Measurements from ENCODE around the gene ARL17A.
"Not testable (repeated sequence)": the region's sequence is repeated elsewhere in the genome, so short reads cannot be mapped to it uniquely, and the experiment has no call there.

Gene ARL17A

GRCh38 chr17:46534716-46535115 is 44.8 kb downstream of the ARL17A start:
- DNase-seq, result not testable (repeated sequence)

GRCh38 chr17:46512168-46512567 is 67.3 kb downstream of the ARL17A start, which contains the start of gene LRRC37A2:
Gene LRRC37A2, plus strand, starts transcription at chr17:46512468. Its CDS starts 245 bp downstream, at chr17:46512713.
- DNase-seq, result not testable (repeated sequence)

DNA sequence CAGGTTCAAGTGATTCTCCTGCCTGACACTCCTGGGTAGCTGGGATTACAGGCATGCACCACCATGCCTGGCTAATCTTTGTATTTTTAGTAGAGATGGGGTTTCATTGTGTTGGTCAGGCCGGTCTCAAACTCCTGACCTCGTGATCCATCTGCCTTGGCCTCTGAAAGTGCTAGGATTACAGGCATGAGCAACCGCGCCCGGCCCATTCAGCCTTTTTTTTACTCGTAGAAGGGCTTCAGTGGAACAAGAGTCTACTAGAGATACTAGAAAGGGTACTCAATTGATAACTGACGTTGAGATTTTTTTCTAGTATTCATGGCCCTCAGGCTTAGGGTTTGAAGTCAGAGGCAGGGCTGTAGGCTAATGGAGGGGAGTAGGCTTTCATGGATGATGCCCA is 73.6 kb downstream of the ARL17A start:
- not testable (repeated sequence) for DNase-seq

- DNase-seq, result not testable (repeated sequence)
Measured at GRCh38 chr17:46499437-46500139, 79.9 kb downstream of the ARL17A start.

DNA sequence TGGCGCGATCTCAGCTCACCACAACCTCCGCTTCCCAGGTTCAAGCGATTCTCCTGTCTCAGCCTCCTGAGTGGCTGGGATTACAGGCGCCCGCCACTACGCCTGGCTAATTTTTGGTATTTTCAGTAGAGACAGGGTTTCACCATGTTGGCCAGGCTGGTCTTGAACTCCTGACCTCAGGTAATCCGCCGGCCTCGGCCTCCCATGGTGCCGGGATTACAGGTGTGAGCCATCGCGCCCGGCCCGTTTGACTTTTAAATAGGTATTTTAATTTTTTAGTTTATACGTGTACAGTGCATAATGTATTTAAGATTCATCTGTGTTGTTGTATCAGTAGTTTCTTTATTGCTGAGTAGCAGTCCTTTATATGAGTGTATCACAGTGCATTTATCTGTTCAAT is 87.5 kb downstream of the ARL17A start:
- not testable (repeated sequence) for DNase-seq

DNA sequence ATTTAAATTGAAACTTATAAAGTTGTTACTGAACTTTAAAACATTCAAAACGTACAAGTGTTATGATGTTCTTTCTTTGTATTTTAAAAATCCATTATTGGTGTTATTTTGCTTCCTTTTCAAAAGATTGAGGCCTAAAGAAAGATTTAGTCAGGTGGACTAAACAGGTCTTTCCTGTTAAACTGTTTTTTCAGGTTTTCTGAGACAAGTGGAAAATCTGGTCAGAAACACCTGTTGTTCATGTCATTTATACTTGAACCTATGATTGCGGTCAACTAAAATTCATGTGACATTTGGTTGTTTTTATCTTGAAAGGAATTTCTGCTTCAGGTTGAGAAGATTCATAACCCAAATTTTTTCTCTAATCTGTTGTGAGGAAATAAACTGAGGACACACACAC is 98.2 kb downstream of the ARL17A start:
- DNase-seq, result not testable (repeated sequence)

- not testable (repeated sequence) for DNase-seq
Measured at GRCh38 chr17:46478823-46479222, 100.7 kb downstream of the ARL17A start.

- not testable (repeated sequence) for DNase-seq
Measured at GRCh38 chr17:46475583-46475982, 103.9 kb downstream of the ARL17A start.

DNA sequence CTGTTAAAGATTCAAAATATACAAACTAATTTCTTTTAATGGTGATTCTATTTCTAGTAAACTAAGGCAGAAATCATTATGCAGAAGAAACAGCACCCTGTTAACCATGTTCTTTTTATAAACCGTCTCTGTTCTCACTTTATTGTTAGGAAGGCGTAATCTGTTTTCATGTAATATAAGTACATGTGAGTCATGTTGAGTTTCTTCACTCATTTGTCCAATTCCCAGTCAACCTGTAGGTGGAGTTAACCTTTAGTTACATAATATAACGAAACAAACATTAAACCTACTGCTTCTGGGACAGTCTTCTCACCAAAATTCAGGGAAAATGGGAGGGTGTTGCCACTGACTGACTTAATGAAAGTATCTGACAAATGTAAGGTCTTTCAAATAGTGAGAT is 105.0 kb downstream of the ARL17A start:
- DNase-seq, result not testable (repeated sequence)

DNA sequence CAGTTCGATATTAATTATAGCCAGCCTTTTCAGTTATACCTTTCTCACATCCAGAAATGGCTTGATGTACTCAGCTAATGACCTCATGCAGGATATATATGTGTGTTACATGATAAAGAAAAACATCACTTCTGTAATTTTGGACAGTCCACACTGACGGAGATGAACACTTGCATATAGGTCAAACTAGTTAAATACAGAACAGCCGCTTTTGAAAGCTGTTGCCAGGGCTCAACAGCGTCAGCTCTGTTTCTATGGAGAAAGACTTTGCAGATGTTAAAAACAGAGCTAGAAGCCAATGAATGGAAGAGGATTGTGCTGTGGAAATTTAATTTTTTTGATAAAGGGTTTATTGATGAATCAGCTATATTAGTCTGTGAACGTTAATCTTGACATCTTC is 111.9 kb downstream of the ARL17A start:
- not testable (repeated sequence) for DNase-seq

Measured in NCI-H1092 (cell line).